Activated T-cell treated with anti-CD3 and anti-CD28 coated beads, Interleukin-2, amount 50 U/mL, for 24 hours (primary cell): ENCODE results near the gene CHD9.

ENCODE experiments used
- DNase-seq: peaks from one replicate; pipeline ENCODE4 v3.0.0-alpha.2; 2020
- H3K27ac Mint-ChIP-seq: 2 replicates; pipeline ENCODE4 v1.8.0; 2020; ENCODE audit warnings: mild to moderate bottlenecking, mixed read lengths
- H3K27me3 Mint-ChIP-seq: 2 replicates; pipeline ENCODE4 v1.8.0; 2020; ENCODE audit warnings: mixed read lengths
- H3K36me3 Mint-ChIP-seq: 2 replicates; pipeline ENCODE4 v1.8.0; 2020; ENCODE audit warnings: low read depth, mixed read lengths
- H3K4me1 Mint-ChIP-seq: 2 replicates; pipeline ENCODE4 v1.8.0; 2020; ENCODE audit warnings: low read depth, mixed read lengths
- H3K4me3 Mint-ChIP-seq: 2 replicates; pipeline ENCODE4 v1.8.0; 2020; ENCODE audit warnings: mild to moderate bottlenecking, moderate library complexity, mixed read lengths
- H3K9me3 Mint-ChIP-seq: 2 replicates; pipeline ENCODE4 v1.8.0; 2020; ENCODE audit warnings: mixed read lengths

CHD9 gene

GRCh38 chr16:53111078-53111791, 56.4 kb downstream of the CHD9 start:
- Mint-ChIP-seq H3K36me3 (no peaks in the 10 kb centered on the region), H3K27ac (no peak overlapping the region), H3K27me3 (no peaks in the 10 kb centered on the region), H3K9me3 (no peaks in the 10 kb centered on the region), H3K4me1 (no peaks in the 10 kb centered on the region), H3K4me3 (no peak overlapping the region)
- DNase-seq: no peak

GRCh38 chr16:53112015-53112414, 57.2 kb downstream of the CHD9 start:
- no peak overlapping the region for H3K4me3 Mint-ChIP-seq
- no peak overlapping the region for H3K27ac Mint-ChIP-seq
- H3K27me3 Mint-ChIP-seq: no peaks in the 10 kb centered on the region
- no peaks in the 10 kb centered on the region for H3K9me3 Mint-ChIP-seq
- H3K4me1 Mint-ChIP-seq: no peaks in the 10 kb centered on the region
- DNase-seq: no peak
- H3K36me3 Mint-ChIP-seq: no peaks in the 10 kb centered on the region

GRCh38 chr16:53115047-53115446, 60.3 kb downstream of the CHD9 start:
- DNase-seq: no peak
- no peak overlapping the region for H3K27ac Mint-ChIP-seq
- H3K36me3 Mint-ChIP-seq: no peaks in the 10 kb centered on the region
- H3K4me1 Mint-ChIP-seq: no peaks in the 10 kb centered on the region
- H3K9me3 Mint-ChIP-seq: no peaks in the 10 kb centered on the region
- H3K4me3 Mint-ChIP-seq: no peak overlapping the region
- no peaks in the 10 kb centered on the region for H3K27me3 Mint-ChIP-seq

- Mint-ChIP-seq H3K27me3 (no peaks in the 10 kb centered on the region), H3K9me3 (no peaks in the 10 kb centered on the region), H3K4me1 (no peaks in the 10 kb centered on the region), H3K4me3 (no peak overlapping the region), H3K27ac (no peak overlapping the region), H3K36me3 (no peaks in the 10 kb centered on the region)
- no peak for DNase-seq
Measured at GRCh38 chr16:53115773-53116172, 61.0 kb downstream of the CHD9 start.

GRCh38 chr16:53121043-53121620, 66.3 kb downstream of the CHD9 start:
- H3K9me3 Mint-ChIP-seq: peaks cover 2% of the 10 kb centered on the region
- H3K27me3 Mint-ChIP-seq: no peaks in the 10 kb centered on the region
- H3K27ac Mint-ChIP-seq: no peak overlapping the region
- H3K36me3 Mint-ChIP-seq: peaks cover 3% of the 10 kb centered on the region
- H3K4me3 Mint-ChIP-seq: no peak overlapping the region
- peaks cover 1% of the 10 kb centered on the region for H3K4me1 Mint-ChIP-seq
- DNase-seq: no peak

GRCh38 chr16:53121661-53122060, 66.9 kb downstream of the CHD9 start:
- peaks cover 3% of the 10 kb centered on the region for H3K36me3 Mint-ChIP-seq
- no peak overlapping the region for H3K4me3 Mint-ChIP-seq
- H3K9me3 Mint-ChIP-seq: peaks cover 2% of the 10 kb centered on the region
- DNase-seq: no peak
- peaks cover 1% of the 10 kb centered on the region for H3K4me1 Mint-ChIP-seq
- H3K27me3 Mint-ChIP-seq: no peaks in the 10 kb centered on the region
- no peak overlapping the region for H3K27ac Mint-ChIP-seq

- Mint-ChIP-seq H3K27ac (no peak overlapping the region), H3K9me3 (peaks cover 2% of the 10 kb centered on the region), H3K4me3 (no peak overlapping the region), H3K27me3 (no peaks in the 10 kb centered on the region), H3K36me3 (peaks cover 3% of the 10 kb centered on the region), H3K4me1 (peaks cover 1% of the 10 kb centered on the region)
- DNase-seq: no peak
Measured at GRCh38 chr16:53123747-53124146, 69.0 kb downstream of the CHD9 start.

GRCh38 chr16:53126390-53126789, 71.6 kb downstream of the CHD9 start:
- DNase-seq: no peak
- peaks cover 2% of the 10 kb centered on the region for H3K9me3 Mint-ChIP-seq
- H3K4me1 Mint-ChIP-seq: peaks cover 7% of the 10 kb centered on the region
- H3K4me3 Mint-ChIP-seq: no peak overlapping the region
- no peaks in the 10 kb centered on the region for H3K27me3 Mint-ChIP-seq
- H3K36me3 Mint-ChIP-seq: peaks cover 3% of the 10 kb centered on the region
- H3K27ac Mint-ChIP-seq: no peak overlapping the region

GRCh38 chr16:53129281-53130158, 74.7 kb downstream of the CHD9 start:
- Mint-ChIP-seq H3K36me3 (peaks cover 3% of the 10 kb centered on the region), H3K9me3 (no peaks in the 10 kb centered on the region), H3K4me3 (peak overlapping the region; percentile 78), H3K27ac (peak overlapping the region; percentile 55), H3K4me1 (peaks cover 15% of the 10 kb centered on the region), H3K27me3 (no peaks in the 10 kb centered on the region)
- DNase-seq: no peak

GRCh38 chr16:53130159-53131049, 75.6 kb downstream of the CHD9 start:
- Mint-ChIP-seq H3K4me3 (peak overlapping the region; percentile 78), H3K27ac (peak overlapping the region; percentile 59), H3K27me3 (no peaks in the 10 kb centered on the region), H3K36me3 (peaks cover 3% of the 10 kb centered on the region), H3K9me3 (no peaks in the 10 kb centered on the region), H3K4me1 (peaks cover 15% of the 10 kb centered on the region)
- DNase-seq: peak; percentile 94

GRCh38 chr16:53131050-53131362, 76.2 kb downstream of the CHD9 start:
- no peak overlapping the region for H3K27ac Mint-ChIP-seq

GRCh38 chr16:53131363-53132071, 76.7 kb downstream of the CHD9 start:
- Mint-ChIP-seq H3K4me1 (peaks cover 15% of the 10 kb centered on the region), H3K27me3 (no peaks in the 10 kb centered on the region), H3K36me3 (peaks cover 3% of the 10 kb centered on the region), H3K9me3 (no peaks in the 10 kb centered on the region), H3K27ac (peak overlapping the region; percentile 93), H3K4me3 (peak overlapping the region; percentile 86)
- DNase-seq: peak; percentile 79

More at GRCh38 chr16:53131050-53131362, 76.2 kb downstream of the CHD9 start:
- Mint-ChIP-seq H3K9me3 (no peaks in the 10 kb centered on the region), H3K4me1 (peaks cover 15% of the 10 kb centered on the region), H3K27me3 (no peaks in the 10 kb centered on the region), H3K36me3 (peaks cover 3% of the 10 kb centered on the region), H3K4me3 (peak overlapping the region; percentile 62)
- DNase-seq: no peak

- peaks cover 15% of the 10 kb centered on the region for H3K4me1 Mint-ChIP-seq
- peak overlapping the region; percentile 37 for H3K27ac Mint-ChIP-seq
- DNase-seq: no peak
- H3K9me3 Mint-ChIP-seq: no peaks in the 10 kb centered on the region
- peaks cover 3% of the 10 kb centered on the region for H3K36me3 Mint-ChIP-seq
- H3K27me3 Mint-ChIP-seq: no peaks in the 10 kb centered on the region
- H3K4me3 Mint-ChIP-seq: peak overlapping the region; percentile 86
Measured at GRCh38 chr16:53132406-53132805, 77.6 kb downstream of the CHD9 start.

GRCh38 chr16:53135329-53135728, 80.5 kb downstream of the CHD9 start:
- no peak overlapping the region for H3K27ac Mint-ChIP-seq
- DNase-seq: no peak
- peaks cover 11% of the 10 kb centered on the region for H3K4me1 Mint-ChIP-seq
- H3K36me3 Mint-ChIP-seq: peaks cover 4% of the 10 kb centered on the region
- H3K4me3 Mint-ChIP-seq: no peak overlapping the region
- H3K9me3 Mint-ChIP-seq: no peaks in the 10 kb centered on the region
- no peaks in the 10 kb centered on the region for H3K27me3 Mint-ChIP-seq
